Right lung (tissue), 5 donors: ENCODE results near the gene MYADML2. TPM values are rescaled to one million over a fixed set of nuclear protein-coding genes. Genes with fewer than 3 reads are reported as not detected.
"Not testable (repeated sequence)": the region's sequence is repeated elsewhere in the genome, so short reads cannot be mapped to it uniquely, and the experiment has no call there.

Experiments
- DNase-seq, 2 donors: peaks; one replicate each; pipeline ENCODE4 v3.0.0-alpha.2; 2013
- polyA plus RNA-seq, 5 donors: library from polyadenylated mRNA; unstranded; fragments of 120-200 nt; gene quantifications; one replicate each; pipeline versions ENCODE4 v1.2.1 to v1.2.3, GENCODE V29; 2013; ENCODE audit warnings: inconsistent platforms in 1 of 5, low replicate concordance in 1 of 5; ENCODE audit not compliant: insufficient read length in 5 of 5, insufficient read depth in 1 of 5

MYADML2 gene
- polyA plus RNA-seq, 5 donors: 0.10 to 1.2 (median 0.17) TPM; not detected in 1

GRCh38 chr17:81926451-81927151 lies 20.4 kb downstream of the MYADML2 start:
- peak; percentile 40 to 57 for DNase-seq

- no peak for DNase-seq
Observed at GRCh38 chr17:81925860-81926450, 21.1 kb downstream of the MYADML2 start.

- no peak for DNase-seq
Observed at GRCh38 chr17:81924557-81925532, 22.2 kb downstream of the MYADML2 start.

GRCh38 chr17:81923302-81924260 lies 23.5 kb downstream of the MYADML2 start:
- no peak for DNase-seq

- DNase-seq: no peak
Observed at GRCh38 chr17:81922566-81923301, 24.3 kb downstream of the MYADML2 start.

GRCh38 chr17:81921996-81922565 lies 25.0 kb downstream of the MYADML2 start:
- DNase-seq: no peak

GRCh38 chr17:81921537-81921862 lies 25.5 kb downstream of the MYADML2 start:
- DNase-seq: no peak

- DNase-seq: no peak
Observed at GRCh38 chr17:81920612-81921536, 26.2 kb downstream of the MYADML2 start.

GRCh38 chr17:81918832-81919545 lies 28.0 kb downstream of the MYADML2 start:
- no peak for DNase-seq

- DNase-seq: not testable (repeated sequence)
Observed at GRCh38 chr17:81918333-81918669, 28.7 kb downstream of the MYADML2 start.

- DNase-seq: peak; percentile 69 to 70
Observed at GRCh38 chr17:81917565-81918332, 29.3 kb downstream of the MYADML2 start, which contains the start of gene SIRT7. Gene SIRT7 (minus strand): TSS chr17:81918176. CDS start chr17:81918131, 45 bp downstream.

GRCh38 chr17:81916234-81917001 lies 30.6 kb downstream of the MYADML2 start:
- no peak for DNase-seq

GRCh38 chr17:81915331-81915730 lies 31.7 kb downstream of the MYADML2 start:
- DNase-seq: no peak

- no peak for DNase-seq
Observed at GRCh38 chr17:81914103-81914850, 32.8 kb downstream of the MYADML2 start.

GRCh38 chr17:81913394-81914102 lies 33.5 kb downstream of the MYADML2 start:
- DNase-seq: no peak
